ENCODE measurements around the gene XXYLT1.

The XXYLT1 gene

DNA sequence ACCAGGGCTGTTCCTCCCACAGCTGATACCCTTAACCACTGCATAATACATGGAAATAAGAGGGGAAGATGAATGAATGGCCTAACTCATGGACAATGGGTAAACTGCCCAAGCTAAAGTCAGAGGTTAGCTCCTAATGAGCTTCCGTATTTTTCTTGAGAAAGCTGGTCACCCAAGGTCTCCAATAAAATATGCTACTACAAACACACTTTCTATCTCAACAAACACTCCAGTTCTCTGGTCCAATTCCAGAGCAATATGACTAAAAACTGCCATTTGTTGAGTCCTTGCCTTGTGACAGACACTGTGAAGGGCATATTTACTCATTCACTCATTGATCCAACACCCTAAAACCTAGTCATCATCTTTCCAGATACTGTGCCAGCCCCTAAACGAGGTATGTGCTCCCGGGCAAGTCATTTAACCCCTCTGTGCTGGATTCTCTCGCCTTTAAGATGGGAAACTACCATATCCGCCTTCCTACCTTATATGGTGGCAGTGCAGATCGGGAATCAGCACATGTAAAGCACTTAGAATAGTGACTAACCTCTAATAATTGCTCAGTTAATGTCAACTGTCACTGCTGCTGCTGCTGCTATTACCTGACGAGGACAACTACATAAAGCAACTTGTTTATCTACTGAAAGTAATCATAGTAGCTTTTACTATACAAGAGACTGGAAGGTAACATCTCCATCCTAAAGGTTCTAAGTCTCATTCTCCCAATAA, 89.1 kb downstream of the XXYLT1 start:
- no peak for DNase-seq

DNA sequence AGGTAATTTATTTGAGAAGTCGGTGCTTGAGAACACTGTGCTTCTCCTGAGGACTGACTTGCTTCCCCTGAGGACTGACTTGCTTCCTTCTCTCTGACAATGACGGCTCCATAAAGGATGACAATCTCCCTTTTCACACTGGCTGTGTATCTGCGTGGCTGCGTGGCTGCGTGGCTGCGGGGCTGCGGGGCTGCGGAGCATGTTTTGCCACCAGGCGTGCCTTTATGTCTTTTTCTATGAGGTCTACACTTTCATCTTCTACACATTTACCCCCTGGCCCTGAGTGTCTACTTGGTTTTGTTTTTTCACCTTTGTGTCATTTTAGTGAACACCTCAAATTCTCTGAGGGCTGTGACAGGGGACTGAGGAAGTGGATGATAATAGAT, 89.9 kb downstream of the XXYLT1 start:
- no peak for DNase-seq

- DNase-seq = no peak
Measured at GRCh38 chr3:195180490-195181112, 90.4 kb downstream of the XXYLT1 start.

DNA sequence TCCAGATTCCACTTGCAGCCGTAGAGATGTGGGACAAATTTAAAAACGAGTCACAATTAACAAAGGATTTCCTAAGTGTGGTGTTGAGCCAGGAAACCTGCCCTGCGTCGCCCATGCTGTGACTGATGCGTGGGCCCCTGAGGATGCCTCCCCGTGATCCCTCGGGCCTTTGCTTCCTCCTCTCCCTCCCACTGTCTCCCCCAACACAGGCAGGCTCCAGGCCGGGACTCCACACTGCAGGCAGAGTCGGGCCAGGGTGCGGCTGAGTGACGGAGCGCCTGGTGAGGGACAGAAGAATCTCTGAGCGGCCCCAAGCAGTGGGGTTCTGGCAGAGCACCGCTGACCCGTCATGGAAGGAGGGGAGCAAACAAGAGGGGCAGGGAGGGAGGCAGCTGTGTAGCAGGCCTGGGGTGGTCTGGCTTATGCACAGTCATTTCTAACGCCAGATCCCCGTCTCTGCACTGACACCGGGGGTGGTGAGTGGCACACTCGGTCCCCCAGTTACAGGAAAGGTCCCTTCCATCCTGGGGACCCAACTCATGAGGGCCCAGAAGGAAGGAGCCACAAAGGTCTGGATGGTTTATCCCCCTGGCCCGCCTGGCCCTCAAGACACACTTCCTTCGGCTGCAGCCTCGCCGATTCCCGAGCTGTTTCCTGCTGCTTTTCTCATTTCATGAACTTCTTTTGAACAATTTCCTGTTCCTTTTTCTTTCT, 91.0 kb downstream of the XXYLT1 start:
- DNase-seq = no peak

DNA sequence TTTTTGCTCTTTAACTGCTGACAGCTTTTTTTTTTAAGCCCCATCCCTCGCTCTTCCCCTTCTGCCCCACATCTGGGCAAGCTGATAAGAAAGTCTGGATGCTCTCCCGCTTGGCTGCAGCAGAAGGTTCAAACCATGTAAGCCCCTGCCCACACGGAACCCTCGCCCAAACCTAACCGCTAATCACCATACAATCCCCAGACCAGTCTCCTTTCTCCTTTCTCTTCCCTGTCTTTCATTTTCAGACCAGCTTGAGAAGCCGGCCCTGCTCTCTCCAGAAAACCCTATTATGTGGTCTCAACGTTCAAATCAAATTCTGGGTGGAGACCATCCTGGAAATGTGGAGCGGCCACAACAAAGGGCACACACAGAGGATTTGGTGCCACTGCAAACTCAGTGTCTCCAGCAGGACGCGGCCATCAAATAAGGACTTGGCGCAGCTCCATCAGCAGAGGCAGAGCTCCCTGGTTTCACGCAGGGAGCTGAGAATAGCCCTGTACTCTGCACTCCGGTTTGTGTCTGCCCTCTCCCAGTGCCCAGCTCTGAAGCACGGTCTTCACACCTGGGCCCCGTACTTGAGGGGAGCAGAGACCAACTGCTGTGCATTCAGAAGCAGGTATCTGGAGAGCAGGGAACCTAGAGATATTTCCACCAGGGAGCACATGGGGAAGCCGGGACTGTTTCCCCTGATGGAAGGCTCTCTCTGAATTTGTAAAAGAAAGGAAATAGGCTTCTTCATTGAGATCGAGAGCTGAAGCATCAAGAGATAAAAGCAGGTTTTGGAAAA, 92.6 kb downstream of the XXYLT1 start:
- DNase-seq = no peak

GRCh38 chr3:195177422-195178123, 93.4 kb downstream of the XXYLT1 start:
- no peak for DNase-seq

DNA sequence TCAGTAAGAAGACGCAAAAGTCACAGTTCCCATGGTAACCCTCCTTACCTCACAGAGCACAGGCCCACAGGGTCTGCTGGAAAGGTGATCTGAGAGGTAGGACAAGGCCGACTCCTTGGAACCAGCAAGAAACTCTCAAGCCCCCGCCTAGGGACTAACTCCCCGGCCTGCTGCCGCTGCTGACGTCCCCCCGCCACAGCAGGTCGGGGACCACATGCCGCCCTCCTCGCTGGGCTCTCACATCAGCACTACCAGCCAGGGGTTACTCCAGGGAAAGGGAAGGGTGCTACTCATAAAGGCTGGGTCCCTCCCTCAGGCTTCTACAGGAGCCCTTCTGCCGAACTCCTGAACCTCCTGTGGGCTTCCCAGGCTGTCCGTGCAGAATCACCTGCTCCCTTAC, 94.2 kb downstream of the XXYLT1 start:
- DNase-seq = no peak

DNA sequence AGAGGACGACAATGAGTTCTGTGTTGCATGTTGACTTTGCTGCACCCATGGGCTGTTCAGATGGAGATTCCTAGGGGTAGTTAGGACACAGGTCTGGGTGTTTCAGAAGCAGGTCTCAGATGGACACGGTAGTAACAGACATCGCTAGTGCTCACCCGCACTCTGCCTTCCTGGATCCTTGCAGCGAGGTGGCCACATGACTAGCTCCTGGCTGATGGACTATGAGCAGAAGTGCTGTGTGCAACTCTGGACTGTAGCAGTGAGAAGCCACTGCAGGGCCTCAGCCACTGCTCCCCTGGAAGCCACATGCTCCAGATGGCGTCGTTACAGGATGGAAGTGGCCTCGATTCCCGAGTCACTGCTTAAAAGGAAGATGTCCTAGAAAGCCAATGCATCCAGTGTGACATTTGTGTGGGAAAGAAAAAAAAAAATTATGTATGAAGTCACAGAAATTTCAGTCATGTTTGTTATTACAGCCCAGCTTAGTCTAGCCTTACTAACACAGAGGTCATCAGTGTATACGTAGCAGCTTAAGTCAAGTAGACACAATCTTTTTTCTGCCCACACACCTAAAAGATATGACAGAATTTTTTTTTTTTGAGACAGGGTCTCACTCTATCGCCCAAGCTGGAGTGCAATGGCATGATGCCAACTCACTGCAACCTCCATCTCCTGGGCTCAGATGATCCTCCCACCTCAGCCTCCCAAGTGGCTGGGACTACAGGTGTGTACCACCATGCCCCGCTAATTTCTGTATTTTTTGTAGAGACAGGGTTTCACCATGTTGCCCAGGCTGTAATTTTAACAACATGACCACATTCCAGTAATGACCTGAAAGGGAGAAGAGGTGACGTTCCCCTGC, 95.3 kb downstream of the XXYLT1 start:
- DNase-seq = no peak

DNA sequence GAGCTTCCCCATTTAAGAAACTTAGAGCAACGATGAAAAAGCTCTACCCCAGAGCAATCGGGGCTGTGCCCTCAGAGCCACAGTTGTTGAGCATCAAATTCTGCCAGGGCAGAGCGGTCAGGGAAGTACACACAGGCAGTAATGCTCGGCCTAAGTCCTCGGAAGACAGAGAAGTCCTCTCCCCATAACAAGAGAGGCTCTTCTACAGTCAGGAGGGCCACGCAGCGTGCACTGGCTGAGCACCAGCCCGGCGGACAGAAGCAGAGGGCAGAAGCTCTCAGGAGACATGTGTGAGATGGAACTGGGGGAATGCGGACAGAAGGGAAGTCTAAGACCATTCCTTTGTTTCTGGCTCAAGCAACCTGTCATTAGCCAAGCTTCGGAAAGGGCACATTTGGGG, 95.9 kb downstream of the XXYLT1 start:
- DNase-seq = no peak

GRCh38 chr3:195173657-195174056, 97.3 kb downstream of the XXYLT1 start:
- DNase-seq = no peak

- DNase-seq = no peak
Measured at GRCh38 chr3:195172896-195173295, 98.1 kb downstream of the XXYLT1 start.

DNA sequence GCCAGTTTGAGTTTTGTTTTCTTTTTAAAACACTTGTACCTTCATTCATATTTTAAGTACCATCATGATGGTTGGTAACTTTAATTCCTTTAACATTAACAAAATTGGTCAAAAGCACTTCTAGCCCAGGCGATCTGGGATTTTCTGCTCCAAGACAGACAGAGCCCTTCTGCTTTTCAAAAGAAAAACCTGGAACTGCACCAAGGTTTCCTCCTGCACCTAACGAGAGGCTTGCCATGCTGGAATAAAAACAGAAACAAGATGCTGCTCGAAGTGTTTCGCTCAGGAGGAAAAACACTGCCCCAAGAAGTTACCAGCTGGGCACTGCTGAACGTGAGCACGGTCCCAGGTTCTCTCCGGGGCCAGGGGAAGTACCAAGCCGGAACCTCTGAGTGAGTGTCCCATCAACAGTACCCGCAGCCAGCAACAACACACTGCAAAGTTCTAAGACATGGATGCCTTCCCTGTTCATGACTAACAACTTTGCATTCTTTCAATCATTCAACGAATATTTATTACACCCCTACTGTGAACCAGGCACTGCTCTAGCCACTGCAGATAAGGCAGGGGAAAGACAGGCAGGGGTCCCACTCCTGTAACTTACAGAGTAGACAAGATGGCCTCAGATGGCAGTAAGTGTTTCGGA, 98.8 kb downstream of the XXYLT1 start:
- no peak for DNase-seq

DNA sequence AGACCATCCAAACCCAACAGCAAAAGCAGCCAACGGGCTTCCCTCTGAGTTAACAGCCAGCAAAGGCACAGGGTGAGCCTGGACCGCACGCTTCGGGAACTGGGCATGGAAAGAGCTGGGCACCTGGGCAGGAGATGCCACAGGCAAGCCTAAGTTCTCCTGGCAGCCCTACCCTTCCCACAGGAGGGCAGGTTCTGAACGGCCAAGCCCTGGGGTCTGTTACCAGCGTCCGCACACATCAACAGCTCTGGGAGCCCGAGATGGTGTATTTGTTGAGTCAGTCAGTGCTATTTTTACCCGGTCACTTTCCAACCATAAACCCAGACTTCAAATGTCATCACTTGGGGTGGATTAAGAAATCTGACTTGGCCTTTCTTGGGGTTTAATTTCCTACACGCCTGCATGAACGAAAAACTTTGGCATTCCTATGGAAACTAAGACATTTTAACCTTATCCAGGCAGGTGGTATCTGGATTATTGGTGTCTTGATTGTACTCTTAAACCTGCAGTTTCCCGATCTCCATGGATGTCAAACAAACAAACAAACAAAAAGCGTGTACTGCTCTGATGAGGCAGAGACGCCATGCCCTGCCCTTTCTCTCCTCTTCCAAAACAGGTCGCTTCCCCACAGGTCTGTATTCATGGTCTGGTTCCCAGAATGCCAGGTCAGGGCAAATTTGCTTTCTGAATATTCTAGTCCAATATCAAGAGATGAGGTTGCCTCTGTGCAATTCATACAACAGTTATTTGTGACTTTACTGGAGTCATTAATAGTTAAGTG, 99.7 kb downstream of the XXYLT1 start:
- peak; percentile 57 for DNase-seq

- DNase-seq = no peak
Measured at GRCh38 chr3:195170496-195170895, 100.5 kb downstream of the XXYLT1 start.

- DNase-seq = no peak
Measured at GRCh38 chr3:195169011-195169649, 101.8 kb downstream of the XXYLT1 start.

DNA sequence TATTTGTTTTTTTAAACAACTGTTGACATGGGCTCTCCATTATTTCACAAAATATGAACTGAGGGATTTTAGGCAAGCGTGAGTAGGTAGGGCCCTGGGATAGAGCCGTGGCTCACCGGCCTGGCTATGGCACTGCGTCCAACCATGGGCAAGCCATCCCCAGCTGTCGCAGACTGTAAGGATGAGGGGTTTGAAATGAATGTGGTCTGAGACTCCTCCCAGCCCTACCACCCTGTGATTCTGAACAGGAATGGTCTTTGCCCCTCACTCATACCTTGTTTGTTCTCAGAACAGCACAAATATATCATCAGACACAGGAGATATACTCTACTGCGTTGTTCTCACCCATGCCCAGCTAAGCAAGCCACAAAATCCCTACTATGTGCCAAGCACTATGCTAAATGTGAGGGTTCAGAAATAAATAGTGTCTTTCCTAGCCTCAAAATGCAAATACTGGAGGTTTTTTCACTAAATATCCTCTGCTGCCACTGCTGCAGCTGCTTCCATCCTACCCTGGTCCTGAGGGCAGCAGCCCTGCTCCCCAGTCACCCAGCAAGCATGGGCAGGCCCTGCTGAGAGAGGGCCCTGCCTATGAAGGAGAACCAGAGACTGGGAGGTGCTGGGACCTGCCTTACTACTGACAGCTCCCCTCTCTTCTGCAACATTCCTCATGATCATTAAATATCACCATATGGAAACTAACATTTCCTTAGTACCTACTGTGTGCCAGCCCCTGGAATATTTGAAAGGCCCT, 102.8 kb downstream of the XXYLT1 start:
- no peak for DNase-seq

DNA sequence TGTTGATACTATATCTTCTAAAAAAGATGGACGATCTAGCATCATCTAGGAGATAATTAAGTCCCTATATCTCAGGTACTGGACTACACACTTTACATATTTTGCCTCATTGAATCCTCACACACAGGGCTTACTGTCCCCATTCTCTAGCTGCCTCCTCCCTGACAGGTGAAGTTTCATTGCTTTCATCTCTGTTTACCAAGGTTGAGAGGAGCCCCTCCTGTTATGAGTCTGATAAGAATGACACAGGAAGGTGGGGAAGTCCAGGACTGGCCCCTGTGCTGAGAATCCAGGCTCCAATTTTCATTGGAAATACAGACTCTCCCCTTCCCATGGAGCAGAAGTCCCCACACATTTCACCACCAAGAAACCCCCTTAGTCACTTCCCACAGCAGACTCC, 105.2 kb downstream of the XXYLT1 start:
- no peak for DNase-seq

- no peak for DNase-seq
Measured at GRCh38 chr3:195165265-195165609, 105.7 kb downstream of the XXYLT1 start.

DNA sequence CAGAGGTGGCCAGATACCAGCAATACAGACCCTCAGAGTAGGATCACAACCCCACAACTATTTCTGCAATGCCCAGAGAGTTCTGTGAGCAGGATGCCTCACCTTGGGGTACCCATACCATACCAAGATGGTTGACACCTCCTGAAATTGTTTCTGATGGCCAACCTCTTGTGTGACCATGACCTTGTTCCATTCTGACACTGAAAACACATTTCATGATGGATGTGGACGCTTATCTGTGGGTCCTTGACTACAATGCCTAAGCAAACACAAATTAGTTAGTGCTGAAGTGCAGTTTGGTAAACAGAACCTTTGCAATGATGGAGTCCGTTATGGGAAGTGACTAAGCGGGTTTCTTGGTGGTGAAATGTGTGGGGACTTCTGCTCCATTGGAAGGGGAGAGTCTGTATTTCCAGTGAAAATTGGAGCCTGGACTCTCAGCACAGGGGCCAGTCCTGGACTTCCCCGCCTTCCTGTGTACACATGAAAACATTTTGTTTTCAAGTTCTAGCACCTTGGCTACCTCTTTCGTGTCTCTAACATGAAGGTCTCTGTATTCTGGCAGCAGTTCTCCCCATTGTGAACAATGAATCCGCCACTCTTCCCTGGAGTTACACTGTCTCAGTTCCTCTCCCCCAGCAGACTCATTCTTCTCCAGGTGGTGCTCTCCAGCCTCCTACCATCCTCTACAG, 106.2 kb downstream of the XXYLT1 start:
- no peak for DNase-seq

All from MV-4-11 (cell line).